SKM-1 treated with dmso at 0.1 percent for 144 hours (cell line): ENCODE data around the gene AGAP1.

Experiments
- DNase-seq: peaks from one replicate; lab custom pipeline; 2025; ENCODE audit not compliant: unreplicated experiment; lab: John Stamatoyannopoulos, UW

The AGAP1 gene

GRCh38 chr2:235507928-235508327, 14.1 kb downstream of the AGAP1 start:
- DNase-seq = no peak

DNA sequence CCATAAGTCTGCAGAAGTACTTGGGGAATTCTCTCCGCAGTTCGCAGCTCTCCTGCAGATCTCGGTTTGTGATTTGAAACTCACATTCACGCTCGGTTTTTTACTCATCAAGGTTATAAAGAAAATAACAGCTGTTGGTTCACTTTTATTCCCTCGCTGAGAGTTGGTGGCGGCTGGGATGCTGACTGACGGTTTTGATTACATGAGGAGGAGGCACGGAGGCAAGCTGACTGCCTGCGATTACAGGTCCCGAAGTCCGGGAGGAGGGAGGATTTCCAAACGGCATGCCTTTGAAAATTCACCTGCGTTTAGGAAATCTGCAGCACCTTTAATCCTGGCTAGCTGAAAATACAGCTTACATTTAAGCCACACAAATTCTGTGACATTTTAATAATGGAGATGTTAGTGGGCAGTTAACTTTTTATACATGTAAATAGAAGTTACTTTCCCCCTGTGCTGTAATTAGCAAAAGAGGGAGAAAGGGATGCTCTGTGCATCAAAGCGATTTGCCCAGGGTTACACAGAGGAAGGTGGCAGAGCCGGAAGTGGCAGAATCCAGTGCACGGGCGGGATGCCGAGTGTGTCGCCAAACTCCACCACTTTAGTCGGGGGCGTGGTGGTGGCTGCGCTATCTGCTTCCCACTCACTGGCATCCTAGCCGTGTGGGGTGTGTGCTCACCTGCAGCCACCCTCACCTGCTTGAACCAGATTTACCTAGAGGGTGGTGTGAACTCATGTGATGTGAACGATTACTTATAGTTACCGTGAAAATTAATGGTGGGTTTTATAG, 14.7 kb downstream of the AGAP1 start:
- DNase-seq = no peak

GRCh38 chr2:235510318-235510717, 16.5 kb downstream of the AGAP1 start:
- no peak for DNase-seq

- DNase-seq = no peak
Measured at GRCh38 chr2:235511187-235511661, 17.4 kb downstream of the AGAP1 start.

GRCh38 chr2:235511751-235512698, 18.2 kb downstream of the AGAP1 start:
- no peak for DNase-seq

- no peak for DNase-seq
Measured at GRCh38 chr2:235512699-235513053, 18.8 kb downstream of the AGAP1 start.

DNA sequence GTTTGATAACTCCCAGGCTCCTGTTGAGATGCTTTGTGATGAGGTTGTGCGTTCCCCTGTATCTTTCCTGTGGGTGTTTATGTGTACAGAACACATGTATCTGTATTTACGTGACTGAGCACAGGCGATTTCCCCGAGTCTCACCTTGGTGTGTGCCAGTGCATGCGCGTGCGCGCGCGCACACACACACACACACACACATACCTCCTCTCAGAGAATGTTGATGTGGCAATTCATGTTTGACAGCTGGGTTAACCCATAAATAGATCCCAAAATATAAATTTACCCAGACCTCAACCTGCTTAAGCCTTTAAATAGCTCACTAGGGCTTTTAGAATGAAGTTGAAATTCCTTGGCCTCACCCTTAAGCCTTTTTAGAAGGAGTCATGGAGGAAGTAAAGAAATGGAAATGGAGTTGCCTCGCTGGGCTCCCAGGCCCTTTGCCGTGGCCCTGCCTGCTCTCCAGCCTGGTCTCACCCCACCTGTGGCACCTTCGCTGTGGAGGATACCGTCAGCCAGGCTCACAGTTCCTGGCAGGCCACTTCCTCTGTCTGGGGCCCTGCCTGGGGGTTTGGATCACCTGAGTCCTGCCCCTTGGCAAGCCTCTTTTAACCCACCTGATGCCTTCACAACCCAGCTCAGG, 20.3 kb downstream of the AGAP1 start:
- no peak for DNase-seq

DNA sequence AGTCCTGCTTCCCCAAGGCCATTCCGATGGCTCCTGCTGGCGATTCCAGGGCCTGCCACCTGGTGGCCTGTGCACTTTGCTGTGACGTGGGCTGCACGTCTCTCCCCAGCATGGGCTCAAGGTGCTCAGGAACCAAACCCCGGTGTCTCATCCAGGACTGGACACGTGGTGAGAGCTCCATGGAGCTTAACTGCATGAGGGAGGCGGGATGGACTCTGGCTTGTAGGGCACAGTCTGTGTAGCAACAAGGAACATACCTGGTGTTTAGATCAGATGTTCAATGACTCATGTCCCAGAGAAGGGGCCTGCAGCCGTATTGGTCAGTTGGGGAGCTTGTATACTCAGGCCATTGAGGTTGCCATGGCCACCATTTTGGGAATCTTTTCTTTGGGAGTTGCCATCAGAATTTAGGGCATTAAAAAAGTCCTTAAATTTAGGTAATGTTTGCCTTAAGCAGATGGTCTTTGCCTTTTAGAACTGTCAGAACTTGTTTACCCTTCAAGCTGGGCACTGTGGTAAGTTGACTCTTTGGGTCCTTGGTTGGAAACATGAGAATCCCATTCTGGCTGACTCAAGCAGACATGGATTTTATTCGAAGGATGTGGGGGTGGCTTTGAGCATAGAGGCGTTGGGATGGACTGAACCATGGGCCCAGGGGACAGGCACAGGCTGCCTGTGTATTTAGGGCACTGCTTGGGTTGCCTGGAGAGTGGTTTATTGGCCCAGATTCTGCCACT, 21.0 kb downstream of the AGAP1 start:
- no peak for DNase-seq

- no peak for DNase-seq
Measured at GRCh38 chr2:235515364-235515742, 21.5 kb downstream of the AGAP1 start.

- no peak for DNase-seq
Measured at GRCh38 chr2:235515821-235516220, 22.0 kb downstream of the AGAP1 start.

DNA sequence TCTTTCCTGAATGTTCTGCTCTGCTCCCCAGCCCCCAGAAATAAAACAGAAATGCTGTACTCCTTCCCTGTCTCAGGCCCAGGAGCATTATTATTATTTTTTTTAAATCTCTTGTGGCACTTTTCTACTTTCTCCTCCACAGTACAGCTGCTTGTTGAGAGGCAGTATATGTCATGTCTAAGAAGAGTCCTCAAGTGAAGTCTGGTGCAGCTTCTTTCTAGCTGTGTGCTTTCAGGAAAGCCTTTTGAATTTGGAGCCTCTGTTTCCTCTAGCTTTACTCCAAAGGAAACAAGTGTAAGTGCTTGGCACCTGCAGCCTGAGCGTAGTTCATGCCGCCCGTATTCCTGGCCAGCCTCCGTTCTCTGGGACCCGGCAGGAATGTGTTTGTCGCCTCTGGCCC, 22.4 kb downstream of the AGAP1 start:
- DNase-seq = no peak

DNA sequence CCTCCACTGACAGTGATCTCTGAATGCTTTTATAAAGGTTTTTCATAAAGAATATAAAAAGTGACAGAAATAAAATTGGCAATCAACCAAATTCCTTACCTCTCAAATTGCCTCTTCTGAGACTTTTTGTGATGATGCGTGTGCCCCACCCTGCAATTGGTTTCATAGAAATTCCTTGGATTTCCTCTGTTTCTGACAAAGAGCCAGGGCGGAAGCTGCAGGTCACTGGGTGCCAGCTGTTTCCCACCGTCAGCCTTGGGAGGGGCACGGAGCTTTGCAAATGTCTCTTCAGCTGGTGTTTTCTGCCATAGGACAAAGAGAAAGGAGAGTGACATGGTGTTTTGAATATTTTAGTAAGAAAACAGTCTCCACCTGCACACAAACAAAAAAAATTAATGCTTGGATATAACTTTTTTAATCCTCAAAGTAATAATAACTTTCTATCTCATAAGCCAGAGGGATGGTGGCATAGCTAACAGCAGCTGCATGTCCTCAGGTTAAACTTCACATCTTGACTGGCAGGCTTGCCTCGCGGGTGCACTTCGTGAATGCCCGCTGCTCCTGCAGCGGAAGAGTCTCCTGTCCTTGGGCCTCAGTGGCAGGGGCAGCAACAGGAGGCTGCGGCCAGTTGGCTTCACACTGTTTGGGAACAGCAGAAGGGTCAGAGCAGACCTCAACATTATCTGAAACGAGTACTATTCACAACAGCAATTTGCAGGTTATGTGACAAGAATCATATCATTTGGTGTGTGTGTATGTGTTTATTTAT, 24.7 kb downstream of the AGAP1 start:
- DNase-seq = no peak

GRCh38 chr2:235520787-235521186, 26.9 kb downstream of the AGAP1 start:
- no peak for DNase-seq

- no peak for DNase-seq
Measured at GRCh38 chr2:235521844-235522243, 28.0 kb downstream of the AGAP1 start.

DNA sequence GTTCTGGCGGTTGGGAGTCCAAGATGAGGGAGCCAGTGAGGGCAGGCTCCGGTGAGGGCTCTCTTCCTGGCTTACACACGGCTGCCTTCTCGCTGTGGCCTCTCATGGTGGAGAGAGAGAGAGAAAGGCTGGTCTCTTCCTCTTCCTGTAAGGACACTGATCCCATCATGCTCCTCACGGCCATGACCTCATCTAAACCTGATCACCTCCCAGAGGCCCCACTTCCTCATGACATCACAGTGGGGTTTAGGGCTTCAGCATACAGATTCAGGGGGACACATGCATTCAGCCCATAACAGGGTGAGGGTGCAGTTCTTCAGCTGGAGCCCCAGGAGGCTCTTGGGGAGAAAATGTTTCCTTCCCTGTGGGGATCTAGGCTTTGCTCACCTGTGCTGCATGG, 29.2 kb downstream of the AGAP1 start:
- no peak for DNase-seq

- no peak for DNase-seq
Measured at GRCh38 chr2:235523486-235524150, 29.8 kb downstream of the AGAP1 start.

DNA sequence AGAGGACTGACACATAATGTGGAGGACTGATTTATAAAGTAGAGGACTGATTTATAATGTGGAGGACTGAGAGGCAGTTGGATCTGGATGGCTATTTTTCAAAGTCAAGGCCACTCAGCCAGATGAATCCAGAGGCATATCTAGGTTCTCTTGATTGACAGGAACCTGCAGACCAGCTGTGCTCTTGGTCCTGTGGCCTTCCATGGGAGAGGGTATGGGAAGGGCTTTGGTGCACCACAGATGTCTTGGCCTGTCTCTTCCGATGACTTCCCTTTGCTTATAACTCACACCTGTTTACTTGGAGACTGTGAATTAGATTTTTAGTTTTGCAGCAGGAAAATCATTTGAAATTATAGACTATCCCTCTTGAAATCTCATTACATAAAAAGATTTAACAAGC, 32.3 kb downstream of the AGAP1 start:
- no peak for DNase-seq

- no peak for DNase-seq
Measured at GRCh38 chr2:235527806-235528469, 34.1 kb downstream of the AGAP1 start.

DNA sequence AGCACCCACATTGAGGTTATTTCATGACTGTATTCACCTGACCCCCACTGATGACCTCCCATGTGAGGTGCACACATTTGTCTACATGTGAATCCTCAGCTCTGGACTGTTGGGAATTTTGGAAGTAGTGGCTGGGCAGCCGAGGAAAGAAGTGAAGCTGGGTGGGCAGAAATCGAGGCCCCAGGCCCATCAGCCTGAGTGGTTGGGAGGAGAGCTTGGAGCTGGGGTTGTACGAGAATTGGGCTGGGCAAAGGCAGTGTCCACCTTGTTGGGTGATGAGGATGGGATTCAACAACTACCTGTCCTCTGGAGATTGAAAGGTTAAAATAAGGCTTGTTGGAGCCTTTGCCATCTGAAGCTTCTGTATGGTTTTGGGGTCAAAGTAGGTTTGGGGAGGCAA, 35.8 kb downstream of the AGAP1 start:
- DNase-seq = no peak
